NCI-H524 (cell line): Measurements from ENCODE around the gene MTMR2.
"Not testable (repeated sequence)": the region's sequence is repeated elsewhere in the genome, so short reads cannot be mapped to it uniquely, and the experiment has no call there.

Experiments
- DNase-seq, 2 experiments: peaks; one replicate each; lab custom pipeline; 2025; lab: John Stamatoyannopoulos, UW

Gene MTMR2

GRCh38 chr11:95816037-95816436 is 107.9 kb downstream of the MTMR2 start:
- DNase-seq: no peak

GRCh38 chr11:95811052-95811451 is 112.9 kb downstream of the MTMR2 start:
- not testable (repeated sequence) for DNase-seq

GRCh38 chr11:95806464-95806863 is 117.4 kb downstream of the MTMR2 start:
- not testable (repeated sequence) for DNase-seq

- no peak for DNase-seq
These were observed 118.0 kb downstream of the MTMR2 start for GRCh38 chr11:95805869-95806268.

- DNase-seq: no peak
These were observed 119.9 kb downstream of the MTMR2 start for GRCh38 chr11:95803973-95804372.

GRCh38 chr11:95802806-95803205 is 121.1 kb downstream of the MTMR2 start:
- DNase-seq: no peak

- no peak for DNase-seq
These were observed 123.5 kb downstream of the MTMR2 start for GRCh38 chr11:95800438-95800837.

- DNase-seq: no peak
These were observed 124.4 kb downstream of the MTMR2 start for GRCh38 chr11:95799546-95799945.

GRCh38 chr11:95796501-95796900 is 127.4 kb downstream of the MTMR2 start:
- no peak for DNase-seq

GRCh38 chr11:95795627-95796295 is 128.1 kb downstream of the MTMR2 start:
- DNase-seq: no peak

GRCh38 chr11:95794086-95794485 is 129.8 kb downstream of the MTMR2 start:
- DNase-seq: no peak

- DNase-seq: no peak
These were observed 130.8 kb downstream of the MTMR2 start for GRCh38 chr11:95793116-95793515.

- DNase-seq: no peak
These were observed 131.2 kb downstream of the MTMR2 start for GRCh38 chr11:95792700-95793099.

- no peak for DNase-seq
These were observed 131.7 kb downstream of the MTMR2 start for GRCh38 chr11:95792200-95792599.

GRCh38 chr11:95791709-95792033 is 132.2 kb downstream of the MTMR2 start:
- no peak for DNase-seq

- DNase-seq: peak in 1 of 2 experiments; percentile 65
These were observed 132.8 kb downstream of the MTMR2 start for GRCh38 chr11:95790933-95791708.

- DNase-seq: peak; percentile 91 to 96
These were observed 133.6 kb downstream of the MTMR2 start, which contains the start of gene CEP57 for GRCh38 chr11:95790123-95790932. Gene CEP57 (plus strand): TSS chr11:95790498. CDS start chr11:95790699, 201 bp downstream.

GRCh38 chr11:95789506-95790122 is 134.3 kb downstream of the MTMR2 start, which contains the start of gene FAM76B:
Gene FAM76B (minus strand): TSS chr11:95789782. CDS start chr11:95789478, 304 bp downstream.
- peak; percentile 94 to 97 for DNase-seq

- DNase-seq: peak in 1 of 2 experiments; percentile 58
These were observed 134.9 kb downstream of the MTMR2 start for GRCh38 chr11:95788921-95789505.
